ENCODE data around the gene KIAA1958. TPM values are rescaled to one million over a fixed set of nuclear protein-coding genes. Genes with fewer than 3 reads are reported as not detected.

The KIAA1958 gene
- total and polyA plus RNA-seq, 4 donors, result 0.99 to 7.1 (median 3.3) TPM

DNA sequence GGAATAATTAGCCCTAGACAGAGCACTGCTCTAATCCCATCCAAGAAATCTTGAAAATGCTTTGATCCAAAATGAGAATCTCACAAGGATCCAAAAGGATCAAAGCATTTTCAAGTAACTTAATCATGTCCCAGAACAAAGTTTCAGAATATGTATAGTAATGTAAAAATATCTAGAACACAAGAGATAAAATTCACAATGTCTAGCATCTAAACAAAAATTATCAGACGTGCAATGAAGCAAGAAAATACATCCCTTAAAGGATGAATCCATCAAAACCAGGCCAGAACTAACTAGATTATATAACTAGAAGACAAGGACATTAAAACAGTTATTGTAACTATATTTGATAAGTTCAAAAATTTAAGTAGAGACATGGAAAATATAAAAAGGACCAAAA is 162.0 kb downstream of the KIAA1958 start:
- H3K4me1 ChIP-seq (ENCODE audit: control insufficient read depth in 4 of 4, insufficient read depth in 4 of 4, low read length in 3 of 4), result no peaks in the 10 kb centered on the region
- H3K27me3 ChIP-seq (ENCODE audit: control insufficient read depth in 4 of 4, insufficient read depth in 4 of 4, low read length in 3 of 4), result no peaks in the 10 kb centered on the region
- H3K36me3 ChIP-seq (ENCODE audit: control insufficient read depth in 4 of 4, insufficient read depth in 3 of 4, low read depth in 1 of 4, low read length in 3 of 4), result peaks cover 0 to 10% (median 5%) of the 10 kb centered on the region in 4 donors
- H3K4me3 ChIP-seq (ENCODE audit: low read depth in 1 of 3, low read length in 3 of 3), result no peak overlapping the region
- 94% methylated on average over 1 of the region's 1 CpG for WGBS
- no peak for DNase-seq (ENCODE audit: low spot score)
- H3K9me3 ChIP-seq (ENCODE audit: control insufficient read depth in 4 of 4, low read length in 3 of 4), result peaks cover 0 to 5% (median 3%) of the 10 kb centered on the region in 4 donors
- H3K27ac ChIP-seq (ENCODE audit: low read depth in 1 of 2, low read length in 2 of 2), result no peak overlapping the region
- H3K9ac ChIP-seq (ENCODE audit: low read depth in 1 of 2, low read length in 2 of 2), result no peak overlapping the region
- TF ChIP-seq REST (IDR thresholded peaks at IDR 0.05), result no peak
- TF ChIP-seq JUND (IDR thresholded peaks at IDR 0.05), result no peak
- TF ChIP-seq NR2F2 (IDR thresholded peaks at IDR 0.05), result no peak
- no peak for TF ChIP-seq FOXA1 (IDR thresholded peaks at IDR 0.05)
- TF ChIP-seq YY1 (IDR thresholded peaks at IDR 0.05), result no peak
- TF ChIP-seq EGR1 (IDR thresholded peaks at IDR 0.05; ENCODE audit: low read depth in 2 of 2), result no peak
- no peak for TF ChIP-seq FOXA2 (IDR thresholded peaks at IDR 0.05)
- no peak for TF ChIP-seq SP1 (IDR thresholded peaks at IDR 0.05)
- TF ChIP-seq, protein P1, sequence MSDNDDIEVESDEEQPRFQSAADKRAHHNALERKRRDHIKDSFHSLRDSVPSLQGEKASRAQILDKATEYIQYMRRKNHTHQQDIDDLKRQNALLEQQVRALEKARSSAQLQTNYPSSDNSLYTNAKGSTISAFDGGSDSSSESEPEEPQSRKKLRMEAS (IDR thresholded peaks at IDR 0.05), result no peak
- TF ChIP-seq RAD21 (IDR thresholded peaks at IDR 0.05), result no peak
- TF ChIP-seq, protein P2, sequence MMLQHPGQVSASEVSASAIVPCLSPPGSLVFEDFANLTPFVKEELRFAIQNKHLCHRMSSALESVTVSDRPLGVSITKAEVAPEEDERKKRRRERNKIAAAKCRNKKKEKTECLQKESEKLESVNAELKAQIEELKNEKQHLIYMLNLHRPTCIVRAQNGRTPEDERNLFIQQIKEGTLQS (IDR thresholded peaks at IDR 0.05), result no peak
- TF ChIP-seq, protein P3, sequence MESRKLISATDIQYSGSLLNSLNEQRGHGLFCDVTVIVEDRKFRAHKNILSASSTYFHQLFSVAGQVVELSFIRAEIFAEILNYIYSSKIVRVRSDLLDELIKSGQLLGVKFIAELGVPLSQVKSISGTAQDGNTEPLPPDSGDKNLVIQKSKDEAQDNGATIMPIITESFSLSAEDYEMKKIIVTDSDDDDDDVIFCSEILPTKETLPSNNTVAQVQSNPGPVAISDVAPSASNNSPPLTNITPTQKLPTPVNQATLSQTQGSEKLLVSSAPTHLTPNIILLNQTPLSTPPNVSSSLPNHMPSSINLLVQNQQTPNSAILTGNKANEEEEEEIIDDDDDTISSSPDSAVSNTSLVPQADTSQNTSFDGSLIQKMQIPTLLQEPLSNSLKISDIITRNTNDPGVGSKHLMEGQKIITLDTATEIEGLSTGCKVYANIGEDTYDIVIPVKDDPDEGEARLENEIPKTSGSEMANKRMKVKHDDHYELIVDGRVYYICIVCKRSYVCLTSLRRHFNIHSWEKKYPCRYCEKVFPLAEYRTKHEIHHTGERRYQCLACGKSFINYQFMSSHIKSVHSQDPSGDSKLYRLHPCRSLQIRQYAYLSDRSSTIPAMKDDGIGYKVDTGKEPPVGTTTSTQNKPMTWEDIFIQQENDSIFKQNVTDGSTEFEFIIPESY (IDR thresholded peaks at IDR 0.05), result no peak
- no peak for TF ChIP-seq GABPA (IDR thresholded peaks at IDR 0.05 in 1 of 2, conservative IDR thresholded peaks at IDR 0.05 in 1 of 2)
- TF ChIP-seq RXRA (IDR thresholded peaks at IDR 0.05), result no peak
- TF ChIP-seq, protein P4, sequence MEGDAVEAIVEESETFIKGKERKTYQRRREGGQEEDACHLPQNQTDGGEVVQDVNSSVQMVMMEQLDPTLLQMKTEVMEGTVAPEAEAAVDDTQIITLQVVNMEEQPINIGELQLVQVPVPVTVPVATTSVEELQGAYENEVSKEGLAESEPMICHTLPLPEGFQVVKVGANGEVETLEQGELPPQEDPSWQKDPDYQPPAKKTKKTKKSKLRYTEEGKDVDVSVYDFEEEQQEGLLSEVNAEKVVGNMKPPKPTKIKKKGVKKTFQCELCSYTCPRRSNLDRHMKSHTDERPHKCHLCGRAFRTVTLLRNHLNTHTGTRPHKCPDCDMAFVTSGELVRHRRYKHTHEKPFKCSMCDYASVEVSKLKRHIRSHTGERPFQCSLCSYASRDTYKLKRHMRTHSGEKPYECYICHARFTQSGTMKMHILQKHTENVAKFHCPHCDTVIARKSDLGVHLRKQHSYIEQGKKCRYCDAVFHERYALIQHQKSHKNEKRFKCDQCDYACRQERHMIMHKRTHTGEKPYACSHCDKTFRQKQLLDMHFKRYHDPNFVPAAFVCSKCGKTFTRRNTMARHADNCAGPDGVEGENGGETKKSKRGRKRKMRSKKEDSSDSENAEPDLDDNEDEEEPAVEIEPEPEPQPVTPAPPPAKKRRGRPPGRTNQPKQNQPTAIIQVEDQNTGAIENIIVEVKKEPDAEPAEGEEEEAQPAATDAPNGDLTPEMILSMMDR (IDR thresholded peaks at IDR 0.05; ENCODE audit: low read depth, low read length, missing input control), result no peak
- TF ChIP-seq TAF1 (conservative IDR thresholded peaks at IDR 0.05), result no peak
- no peak for TF ChIP-seq HNF4A (conservative IDR thresholded peaks at IDR 0.05)
- no peak for TF ChIP-seq HNF4G (IDR thresholded peaks at IDR 0.05)

All from liver (tissue), 9 donors.